Nucleus accumbens (tissue), 56 donors: ENCODE measurements around the gene SFXN4.
A peak's percentile ranks its signal among the peaks of the same experiment; 100 is the strongest.
"Not testable (repeated sequence)": the region's sequence is repeated elsewhere in the genome, so short reads cannot be mapped to it uniquely, and the experiment has no call there.

Experiments used
- DNase-seq, 56 donors: peaks; one replicate each; lab custom pipeline; 2025; lab: John Stamatoyannopoulos, UW

SFXN4 gene

DNA sequence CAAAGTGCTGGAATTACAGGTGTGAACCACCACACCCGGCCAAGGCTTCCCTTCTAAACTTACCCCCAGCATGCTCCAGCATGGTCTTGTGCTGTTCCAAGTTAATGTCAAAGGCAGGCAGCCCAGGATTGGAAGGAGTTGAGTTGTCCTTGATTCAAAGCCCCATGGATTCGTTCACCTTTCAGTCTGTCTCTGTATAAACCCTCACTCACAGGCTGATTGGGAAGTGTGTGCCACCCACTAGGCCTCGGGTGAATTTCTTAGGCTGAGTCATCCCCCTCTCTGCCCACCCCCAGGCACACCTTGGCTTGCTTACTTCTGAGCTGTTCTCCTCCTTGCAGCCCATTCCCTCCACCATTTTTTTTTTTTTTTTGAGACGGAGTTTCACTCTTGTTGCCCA lies 26.4 kb upstream of the SFXN4 start:
- peak in 19 of 56 donors; percentile 1 to 60 (median 27) for DNase-seq

DNA sequence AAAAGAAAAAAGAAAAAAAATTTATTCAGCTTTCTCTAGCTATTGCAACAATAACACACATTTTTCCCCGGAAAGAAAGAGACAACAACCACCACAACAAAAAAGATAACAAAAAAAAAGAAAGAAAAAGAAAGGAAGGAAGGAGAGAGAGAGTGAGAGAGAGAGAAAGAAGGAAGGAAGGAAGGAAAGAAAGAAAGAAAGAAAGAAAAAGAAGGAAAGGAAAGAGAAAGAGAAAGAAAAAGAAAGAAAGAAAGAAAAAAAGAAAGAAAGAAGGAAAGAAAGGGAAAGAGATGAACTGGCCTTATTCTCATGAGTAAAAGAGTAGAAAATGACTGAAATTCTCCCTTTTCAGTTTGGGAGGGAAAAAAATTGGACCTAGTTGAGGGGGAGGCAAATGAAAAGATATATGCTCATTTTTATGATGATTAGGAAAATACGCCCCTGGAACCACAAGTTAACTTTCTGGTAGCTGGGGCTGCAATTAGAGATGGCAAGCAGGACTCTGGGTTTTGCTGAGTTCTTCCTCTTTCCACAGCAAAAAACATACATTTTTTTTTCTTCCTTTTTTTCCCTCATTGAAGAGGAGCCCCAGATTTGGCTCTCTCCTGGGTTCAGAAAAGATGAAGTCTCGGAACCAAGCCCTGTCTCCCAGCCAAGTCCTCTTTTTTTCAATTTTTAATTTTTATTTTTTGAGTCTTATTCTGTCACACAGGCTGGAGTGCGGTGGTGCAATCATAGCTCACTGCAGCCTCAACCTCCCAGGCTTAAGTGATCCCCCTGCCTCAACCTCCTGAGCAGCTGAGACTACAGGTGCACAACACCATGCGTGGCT lies 25.7 kb upstream of the SFXN4 start:
- DNase-seq: no peak

DNA sequence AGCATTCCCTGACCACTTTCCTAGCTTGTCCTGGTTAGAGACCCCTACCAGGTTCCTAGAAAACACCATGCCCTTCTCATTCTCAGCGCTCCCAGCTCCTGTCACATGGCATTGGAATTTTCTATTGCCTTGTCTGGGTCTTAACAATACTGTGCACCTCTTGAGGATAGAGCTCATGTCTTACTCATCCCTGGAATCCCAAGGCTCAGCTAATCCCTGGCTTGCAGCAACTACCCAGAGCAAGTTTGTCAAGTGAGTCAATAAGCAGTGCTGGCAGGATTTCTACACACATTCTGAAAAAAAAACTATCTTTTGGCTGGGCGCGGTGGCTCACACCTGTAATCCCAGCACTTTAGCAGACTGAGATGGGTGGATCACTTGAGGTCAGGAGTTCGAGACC lies 24.8 kb upstream of the SFXN4 start:
- DNase-seq: no peak

GRCh38 chr10:119189811-119190282 lies 24.3 kb upstream of the SFXN4 start:
- DNase-seq: peak in 26 of 56 donors; percentile 1 to 56 (median 20)

DNA sequence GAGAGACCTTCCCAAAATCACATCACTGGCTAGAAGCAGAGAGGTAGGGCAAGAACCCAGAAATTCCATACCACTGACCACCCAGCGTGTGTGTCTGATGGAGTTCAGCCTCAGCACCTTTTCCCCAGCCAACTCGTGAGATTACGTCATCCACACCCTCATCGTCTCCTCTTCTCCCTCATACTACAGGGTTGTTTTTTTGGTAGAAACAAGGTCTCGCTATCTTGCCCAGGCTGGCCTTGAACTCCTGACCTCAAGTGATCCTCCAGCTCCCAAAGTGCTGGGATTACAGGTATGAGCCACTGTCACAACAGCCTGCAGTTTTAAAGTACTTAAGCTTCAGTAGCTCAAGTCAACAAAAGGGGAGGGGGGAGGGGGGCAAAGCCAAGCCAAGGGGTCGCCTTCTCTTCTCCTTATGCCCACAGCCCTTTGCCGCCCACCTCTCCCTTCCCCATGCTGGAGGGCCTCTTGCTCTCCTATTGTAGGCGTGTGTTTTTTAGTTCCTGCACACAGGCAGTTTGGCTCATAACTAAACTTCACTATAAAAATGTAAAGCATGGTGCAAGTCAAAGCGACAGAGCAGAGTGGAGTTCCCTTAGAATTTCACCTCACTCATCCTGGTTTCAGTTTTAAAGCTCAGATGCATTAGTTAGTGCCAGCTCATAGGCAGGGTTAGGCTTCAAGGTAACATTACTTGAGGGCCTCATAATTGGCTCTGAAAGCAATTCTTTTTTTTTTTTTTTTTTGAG lies 18.3 kb upstream of the SFXN4 start:
- DNase-seq: no peak

GRCh38 chr10:119180850-119181400 lies 15.4 kb upstream of the SFXN4 start:
- DNase-seq: not testable (repeated sequence)

DNA sequence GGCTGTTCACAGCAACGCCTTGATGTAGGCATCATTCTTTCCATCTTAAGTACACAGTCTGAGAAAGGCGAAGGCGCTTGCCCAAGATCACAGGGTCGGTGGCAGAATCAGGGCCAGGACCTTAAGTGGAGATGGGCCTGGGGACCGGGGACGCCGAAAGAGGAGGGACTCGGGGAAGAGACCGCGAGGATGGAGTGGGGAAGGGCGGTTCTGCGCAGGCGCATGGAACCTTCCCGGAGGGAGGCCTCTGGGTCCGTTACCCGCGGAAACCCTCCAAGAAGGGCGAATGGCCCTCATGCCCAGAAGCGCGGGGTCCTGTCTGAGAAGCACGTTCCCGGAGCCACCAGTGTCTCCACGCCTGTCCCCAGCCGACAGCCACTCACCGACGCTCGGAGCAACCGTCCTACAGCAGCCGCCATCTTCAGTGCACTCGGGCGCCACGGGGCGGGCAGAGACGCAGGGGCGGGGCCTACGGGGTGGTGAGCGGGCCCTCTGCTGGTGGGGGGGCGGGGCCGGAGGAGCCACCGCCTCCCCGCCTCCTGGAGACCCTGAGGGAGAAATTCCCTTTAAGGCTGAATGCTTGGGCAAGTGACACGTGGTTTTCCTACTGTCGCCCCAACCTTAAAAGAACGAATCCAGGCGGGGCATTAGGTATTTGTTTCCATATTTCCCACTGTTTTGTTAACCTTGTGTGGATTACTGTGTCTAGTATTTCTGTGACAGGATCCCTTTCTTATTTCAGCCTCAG lies 13.0 kb upstream of the SFXN4 start, which contains the start of gene PRDX3:
Gene PRDX3 (minus strand): TSS at position 441 of the 748 bp plus-strand sequence. CDS start 22 bp downstream, at position 419.
- peak in 55 of 56 donors; percentile 63 to 98 (median 92) for DNase-seq

DNA sequence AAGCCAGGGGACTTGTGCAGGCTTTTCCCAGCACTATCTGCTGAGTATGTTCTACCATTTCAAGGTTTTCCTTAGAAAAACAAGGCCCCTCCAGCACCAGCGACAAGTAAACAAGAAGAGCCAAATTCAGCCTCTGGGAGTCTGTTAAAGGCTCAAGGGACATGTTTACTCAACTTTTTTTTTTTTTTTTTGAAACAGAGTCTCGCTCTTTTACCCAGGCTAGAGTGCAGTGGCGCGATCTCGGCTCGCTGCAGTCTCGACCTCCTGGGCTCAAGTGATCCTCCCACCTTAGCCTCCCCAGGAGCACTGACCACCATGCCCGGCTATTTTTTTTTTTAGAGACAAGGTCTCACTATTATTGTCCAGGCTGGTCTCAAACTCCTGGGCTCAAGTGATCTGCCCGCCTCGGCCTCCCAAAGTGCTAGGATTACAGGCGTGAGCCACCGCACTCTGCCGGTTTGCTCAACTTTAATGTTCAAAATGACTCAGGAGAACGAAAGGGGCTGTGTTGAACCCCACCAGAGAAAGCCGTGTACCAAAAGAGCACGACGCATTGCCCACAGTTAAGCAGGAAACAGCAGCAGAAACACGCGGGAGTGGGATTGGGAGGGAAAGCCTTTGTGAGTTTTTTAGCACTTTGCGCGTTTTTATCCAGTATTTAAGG lies 12.3 kb upstream of the SFXN4 start:
- DNase-seq: no peak

DNA sequence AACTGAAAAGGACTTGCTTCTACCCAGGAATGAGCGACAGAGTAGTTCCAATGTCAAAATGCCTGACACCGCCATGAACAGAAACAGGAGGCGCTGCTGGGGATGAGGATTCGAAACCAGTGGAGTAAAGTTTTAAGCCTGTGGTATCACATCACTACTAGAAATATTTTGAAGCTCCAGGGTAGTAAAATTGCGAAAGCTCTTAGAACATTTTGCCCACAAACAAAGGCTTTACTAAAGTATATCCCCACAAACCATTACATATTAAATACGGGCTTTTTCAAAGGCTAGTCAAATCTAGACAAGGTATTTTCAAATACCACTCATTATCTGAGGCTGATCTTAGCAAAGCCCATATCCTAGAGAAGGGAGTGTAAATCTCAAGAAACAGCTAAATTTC lies 10.7 kb upstream of the SFXN4 start:
- DNase-seq: no peak

DNA sequence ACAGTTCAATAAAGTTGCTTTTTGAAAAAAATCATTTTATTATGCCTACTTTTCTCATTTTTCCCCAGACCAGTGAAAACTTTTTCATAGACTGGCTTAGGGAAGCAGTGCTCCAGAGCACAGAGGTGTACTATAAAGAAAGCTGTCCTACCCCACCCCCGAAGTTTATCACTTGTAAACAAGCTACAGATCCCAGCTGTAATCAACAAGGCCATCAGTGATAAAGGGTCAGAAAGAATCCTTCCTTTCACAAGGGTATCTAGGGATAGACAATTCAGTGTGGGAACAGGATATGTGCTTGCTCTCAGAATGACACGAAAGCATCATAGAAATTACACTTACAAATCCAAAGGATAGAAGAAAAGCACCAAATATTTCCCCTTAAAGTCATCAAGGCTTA lies 8.6 kb upstream of the SFXN4 start:
- DNase-seq: no peak

- DNase-seq: no peak
These were observed 1.5 kb upstream of the SFXN4 start for GRCh38 chr10:119167041-119167440.

DNA sequence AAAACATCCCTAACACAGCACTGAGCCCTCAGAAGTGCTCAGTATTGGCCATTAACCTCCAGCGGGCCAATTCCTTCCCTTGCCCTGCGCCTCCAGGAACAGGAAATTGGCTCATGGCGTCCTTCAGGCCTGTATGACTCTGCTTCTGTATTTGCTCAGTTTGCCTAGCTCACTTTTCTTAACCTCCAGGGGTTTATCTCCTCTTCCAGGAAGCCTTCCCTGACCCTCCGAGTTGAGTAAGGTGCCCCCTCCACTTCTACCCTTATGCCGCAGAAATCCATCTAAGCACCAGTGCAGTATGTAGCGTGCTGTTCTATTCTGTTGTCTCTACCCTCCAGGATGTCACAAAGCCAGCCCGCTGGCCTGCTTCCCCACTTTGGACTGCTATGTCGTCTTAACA lies 1.1 kb upstream of the SFXN4 start:
- no peak for DNase-seq

- DNase-seq: no peak
These were observed 595 bp upstream of the SFXN4 start for GRCh38 chr10:119166118-119166500.

DNA sequence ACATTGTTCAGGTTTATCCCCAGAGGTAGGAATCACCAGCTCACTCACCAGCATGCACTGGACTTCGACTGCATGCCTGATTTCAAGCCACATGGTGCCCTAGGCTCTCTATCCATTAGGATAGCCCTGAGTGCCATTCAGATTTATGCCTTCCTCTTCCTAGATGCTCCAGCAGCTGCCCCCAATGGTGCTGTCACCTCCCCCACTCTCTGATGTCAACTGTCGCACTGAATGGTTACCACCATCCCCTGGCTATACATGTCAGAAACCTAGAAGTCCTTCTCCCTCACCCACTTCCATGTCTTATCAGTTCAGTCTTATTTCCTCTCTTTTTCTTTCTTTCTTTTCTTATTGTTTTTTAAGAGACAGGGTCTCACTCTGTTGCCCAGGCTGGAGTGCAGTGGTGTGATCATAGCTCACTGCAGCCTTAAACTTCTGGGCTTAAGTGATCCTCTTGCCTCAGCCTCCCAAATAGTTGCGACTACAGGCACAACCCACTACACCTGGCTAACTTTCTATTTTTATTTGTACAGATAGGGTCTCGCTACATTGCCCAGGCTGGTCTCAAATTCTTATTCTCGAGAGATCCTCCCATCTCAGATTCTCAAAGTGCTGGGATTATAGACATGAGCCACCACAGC lies 2.9 kb downstream of the SFXN4 start:
- DNase-seq: no peak

- DNase-seq: peak in 3 of 56 donors; percentile 7 to 11 (median 9)
These were observed 3.6 kb downstream of the SFXN4 start for GRCh38 chr10:119161680-119162451.

- no peak for DNase-seq
These were observed 6.2 kb downstream of the SFXN4 start for GRCh38 chr10:119159332-119159731.

GRCh38 chr10:119153661-119154060 lies 11.9 kb downstream of the SFXN4 start:
- peak in 2 of 56 donors; percentile 9 to 11 for DNase-seq

- no peak for DNase-seq
These were observed 12.5 kb downstream of the SFXN4 start for GRCh38 chr10:119153041-119153440.

GRCh38 chr10:119151601-119152000 lies 13.9 kb downstream of the SFXN4 start:
- not testable (repeated sequence) for DNase-seq
